SHP77 treated with DMSO at 0.1 percent for 48 hours (cell line): ENCODE measurements around the gene SBF1.

Experiments used
- DNase-seq: peaks from one replicate; lab custom pipeline; 2025; lab: John Stamatoyannopoulos, UW

Gene SBF1

GRCh38 chr22:50467773-50468440 is 6.9 kb downstream of the SBF1 start:
- no peak for DNase-seq

- no peak for DNase-seq
These were observed 7.5 kb downstream of the SBF1 start for GRCh38 chr22:50467341-50467740.

DNA sequence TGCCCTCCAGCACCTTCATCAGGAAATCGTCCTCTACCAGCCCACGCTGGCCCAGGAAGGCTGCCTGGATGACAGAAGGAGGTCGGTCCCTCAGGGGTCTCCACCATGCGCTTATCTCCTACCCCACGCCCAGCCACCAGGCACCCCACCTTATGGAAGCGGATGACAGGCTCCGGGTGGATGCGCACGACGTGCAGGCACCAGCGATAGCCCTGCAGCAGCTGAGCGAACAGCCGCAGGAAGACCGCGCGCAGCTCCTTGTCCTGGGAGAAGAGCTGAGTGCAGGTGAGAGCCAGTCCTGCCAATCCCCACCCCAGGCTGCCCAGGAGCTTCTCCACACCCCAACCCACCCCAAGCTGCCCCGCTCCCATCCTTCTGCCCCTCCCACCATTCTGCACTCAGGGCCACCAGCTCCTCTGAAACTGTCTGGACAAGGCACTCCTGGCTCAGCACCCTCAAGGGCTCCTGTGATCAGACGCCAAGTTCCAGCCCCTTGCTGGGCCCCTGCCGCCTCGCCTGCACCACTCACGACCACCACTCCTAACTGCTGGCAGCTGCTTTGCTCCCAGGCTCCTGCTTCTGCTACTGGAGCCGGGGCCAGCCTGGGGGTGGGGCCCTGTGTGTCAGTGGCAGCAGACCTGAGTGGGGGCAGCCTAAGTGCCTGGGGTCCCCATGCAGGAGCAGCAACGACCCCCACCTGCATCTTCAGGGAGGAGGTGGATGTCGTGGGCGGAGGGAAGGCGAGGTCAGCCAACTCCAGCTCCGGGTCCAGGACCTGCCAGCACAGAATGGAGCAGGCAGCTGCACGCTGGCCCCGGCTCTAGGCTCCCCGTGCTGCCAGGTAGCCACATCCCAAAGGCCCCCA is 9.5 kb downstream of the SBF1 start:
- DNase-seq, result no peak

DNA sequence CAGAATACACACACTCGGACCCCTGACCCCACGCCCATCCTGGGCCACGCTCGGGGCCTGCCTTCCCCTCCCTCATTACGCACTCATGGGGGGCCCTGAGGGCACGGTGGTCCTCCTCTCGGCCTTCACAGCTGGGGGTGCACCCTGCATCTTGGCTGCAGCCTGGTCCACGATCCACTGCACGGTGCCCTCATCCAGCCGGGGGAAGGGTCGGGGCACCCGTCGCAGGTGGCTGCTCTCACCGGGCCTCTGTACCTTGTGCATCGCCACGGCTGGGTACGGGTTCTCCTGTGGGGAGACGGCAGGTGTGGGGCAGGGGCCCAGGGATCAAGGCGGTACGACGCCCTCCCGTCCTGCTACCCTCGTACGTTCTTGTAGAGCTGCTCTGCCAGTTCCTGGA is 10.4 kb downstream of the SBF1 start:
- DNase-seq, result no peak

- no peak for DNase-seq
These were observed 11.5 kb downstream of the SBF1 start for GRCh38 chr22:50463188-50463900.

GRCh38 chr22:50461979-50462540 is 12.8 kb downstream of the SBF1 start:
- no peak for DNase-seq

GRCh38 chr22:50461536-50461935 is 13.3 kb downstream of the SBF1 start:
- DNase-seq, result no peak

DNA sequence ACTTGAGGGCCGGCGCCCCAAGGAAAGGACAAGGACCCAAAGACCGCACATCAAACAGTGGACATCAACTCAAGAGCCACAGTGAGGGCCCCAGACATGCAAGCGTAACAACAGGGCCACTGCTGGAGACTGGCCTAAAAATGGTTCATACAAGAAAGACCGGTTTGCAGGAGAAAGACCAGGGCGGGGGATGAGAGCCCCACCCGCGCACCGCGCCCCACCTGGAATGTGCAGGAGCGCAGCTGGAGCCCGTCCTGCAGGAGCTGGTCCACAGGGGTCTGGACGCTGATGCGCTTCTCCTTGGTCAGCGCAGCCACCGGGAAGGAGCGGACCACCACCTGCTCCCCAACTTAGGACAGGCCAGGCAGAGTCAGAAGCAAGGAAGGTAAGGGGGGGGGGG is 13.9 kb downstream of the SBF1 start:
- DNase-seq, result no peak

- DNase-seq, result no peak
These were observed 15.2 kb downstream of the SBF1 start for GRCh38 chr22:50459496-50460140.

DNA sequence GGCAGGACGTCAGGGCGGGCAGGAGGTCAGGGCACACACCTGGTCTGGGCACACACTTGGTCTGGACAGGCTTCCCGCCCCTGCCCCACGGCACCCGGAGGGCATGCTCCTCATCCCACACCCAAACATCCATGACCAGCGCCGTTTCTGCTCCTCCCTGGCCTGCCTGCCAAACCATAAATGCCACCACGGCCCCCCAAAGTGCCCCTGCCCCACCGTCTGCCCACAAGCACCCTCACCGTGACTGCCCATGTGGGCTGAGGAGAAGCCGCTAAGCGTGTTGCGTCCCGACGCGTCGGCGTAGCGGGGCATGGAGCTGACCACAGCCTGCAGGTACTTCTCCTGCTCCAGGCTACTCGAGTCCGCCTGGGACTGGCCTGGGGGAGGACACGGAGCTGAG is 15.8 kb downstream of the SBF1 start:
- no peak for DNase-seq

DNA sequence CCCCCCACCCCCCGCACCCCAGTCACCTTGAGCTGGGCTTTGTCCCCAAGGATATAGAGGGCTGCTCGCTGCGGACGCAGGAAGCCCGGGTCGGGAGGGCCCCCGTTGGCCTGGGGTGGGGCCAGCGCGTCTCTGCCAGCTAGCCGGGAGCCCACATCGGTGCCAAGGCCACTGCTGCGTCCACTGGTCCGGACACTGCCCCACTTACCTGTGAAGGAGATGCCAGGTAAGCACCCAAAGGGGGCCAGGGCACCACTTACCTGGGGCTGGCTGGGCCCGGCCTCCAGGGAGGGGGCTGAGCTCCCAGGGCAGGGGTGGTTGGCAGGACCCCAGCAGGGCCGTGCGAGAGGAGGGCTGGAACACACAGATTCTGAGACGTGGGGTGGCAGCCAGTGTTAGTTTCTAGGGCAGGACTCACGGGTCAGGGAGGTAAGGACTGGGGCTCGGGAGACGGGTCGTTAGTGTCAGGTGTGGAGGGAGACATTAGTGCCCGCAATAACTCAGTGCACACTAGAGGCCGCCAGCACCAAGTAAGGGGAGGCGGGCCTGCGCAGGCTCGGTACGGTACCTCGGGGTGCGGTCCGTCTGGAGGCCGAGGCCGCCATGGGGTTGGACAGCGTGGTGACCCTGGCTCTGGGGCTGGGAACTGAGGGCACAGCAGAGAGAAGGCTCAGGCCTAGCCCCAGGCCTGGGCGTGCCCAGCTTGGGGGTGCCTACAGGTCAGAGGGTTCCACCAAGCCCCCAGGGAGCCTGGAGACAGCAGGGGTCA is 18.2 kb downstream of the SBF1 start:
- DNase-seq, result no peak

GRCh38 chr22:50456026-50456425 is 18.8 kb downstream of the SBF1 start:
- DNase-seq, result no peak

DNA sequence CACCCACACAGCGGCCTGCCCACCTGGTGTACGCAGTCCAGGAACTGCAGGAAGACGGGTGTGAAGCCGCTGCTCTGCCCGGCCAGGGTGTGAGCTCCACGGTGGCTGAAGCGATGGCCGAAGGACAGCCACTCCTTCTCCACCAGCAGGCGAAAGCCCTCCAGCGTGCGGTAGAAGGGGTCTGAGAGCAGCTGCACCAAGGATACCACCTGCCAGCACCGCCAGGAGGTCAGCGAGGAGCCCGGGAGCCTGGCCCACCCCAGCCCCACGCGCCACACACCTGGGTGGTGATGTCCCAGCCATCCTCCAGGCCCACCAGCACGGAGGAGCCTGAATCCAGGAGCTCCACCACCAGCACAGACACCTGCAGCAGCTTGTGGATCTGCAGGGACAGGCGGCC is 19.6 kb downstream of the SBF1 start:
- no peak for DNase-seq

- DNase-seq, result no peak
These were observed 20.2 kb downstream of the SBF1 start for GRCh38 chr22:50454556-50455075.

GRCh38 chr22:50452649-50453048 is 22.2 kb downstream of the SBF1 start:
- DNase-seq, result no peak

DNA sequence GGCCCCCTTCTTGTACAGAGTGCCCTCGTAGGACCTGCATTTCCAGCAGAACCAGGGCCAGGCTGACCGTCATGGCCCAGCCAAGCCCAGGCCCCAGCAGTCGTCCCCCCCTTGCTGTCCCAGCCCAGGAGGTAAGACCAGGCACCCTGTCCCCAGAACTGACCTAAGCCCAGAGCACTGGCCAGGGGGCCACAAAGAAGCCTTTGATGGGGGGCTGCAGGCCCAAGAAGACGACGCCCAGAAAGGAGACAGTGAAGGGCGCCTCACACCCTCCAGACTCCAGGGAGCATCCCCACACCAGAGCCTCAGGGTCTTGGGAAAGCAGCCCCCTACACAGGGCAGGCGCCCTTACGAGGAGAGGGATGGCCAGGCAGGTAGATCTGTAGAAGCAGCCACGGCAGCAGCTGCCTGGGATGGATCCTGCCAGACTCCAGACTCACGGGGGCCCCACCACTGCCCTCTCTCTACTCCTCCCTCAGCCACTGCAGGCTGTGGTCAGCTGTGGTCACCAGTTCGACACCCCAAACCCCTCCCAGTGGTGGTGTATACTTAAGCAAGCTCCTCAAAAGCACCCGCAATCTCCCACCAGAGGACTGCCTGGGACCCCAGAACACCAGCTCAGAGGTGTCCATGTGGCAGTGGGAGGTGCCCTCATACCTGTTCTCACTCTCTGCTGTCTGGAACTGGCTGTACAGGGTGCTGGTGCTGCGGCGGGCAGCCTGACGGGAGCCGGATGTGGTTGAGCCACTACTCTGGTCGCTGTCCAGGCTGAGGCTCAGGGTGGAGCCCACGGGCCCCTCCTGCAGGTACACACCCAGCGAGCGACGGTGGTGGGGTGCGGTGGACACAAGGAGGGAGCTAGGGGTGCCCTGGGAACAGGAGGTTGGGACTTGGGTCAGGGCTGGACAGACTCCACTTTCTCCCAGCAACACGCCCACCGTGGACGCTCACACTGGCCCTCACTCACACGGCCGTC is 27.0 kb downstream of the SBF1 start:
- no peak for DNase-seq

GRCh38 chr22:50446708-50447575 is 27.9 kb downstream of the SBF1 start:
- no peak for DNase-seq

DNA sequence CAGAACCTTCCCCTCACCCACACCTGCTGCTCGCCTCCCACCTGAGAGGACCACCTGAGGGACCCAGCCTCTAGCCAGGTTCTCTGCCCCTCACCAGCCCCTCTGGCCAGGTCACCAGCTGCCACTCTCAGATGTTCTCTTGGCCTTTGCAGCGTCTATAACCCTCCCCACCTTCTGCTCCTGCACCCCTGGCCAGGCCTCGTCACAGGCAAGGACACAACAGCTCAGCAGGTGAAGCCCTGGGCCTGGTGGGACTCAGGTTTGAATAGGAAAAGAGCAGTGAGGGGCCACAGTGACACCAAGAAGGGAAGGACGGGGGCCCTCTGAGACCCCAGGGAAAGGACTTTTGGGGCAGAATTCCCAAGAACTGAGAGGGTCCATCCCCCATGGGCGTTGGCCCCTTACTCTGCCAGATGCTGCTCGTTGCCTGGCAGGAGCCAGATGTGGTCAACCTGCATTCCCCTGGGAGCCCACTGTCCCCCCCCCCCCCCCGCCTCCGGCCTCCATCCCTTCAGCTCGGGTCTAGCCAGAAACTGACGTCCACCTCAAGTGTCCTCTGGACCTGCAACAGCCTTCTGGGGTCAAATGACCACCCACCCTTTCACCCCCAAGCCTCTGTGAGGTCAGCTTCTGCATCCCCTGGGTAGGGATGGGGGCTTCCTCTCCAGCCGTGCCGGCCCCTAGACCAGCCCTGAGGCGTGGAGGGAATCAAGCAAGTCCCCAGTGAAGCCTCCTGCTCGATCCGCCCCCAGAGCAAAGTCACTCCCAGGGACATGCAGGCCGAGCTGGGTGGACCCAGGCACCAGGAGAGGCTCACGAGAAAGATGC is 28.7 kb downstream of the SBF1 start:
- DNase-seq, result no peak
